Testis (tissue), 3 donors: ENCODE results near the gene PSEN1. TPM values are rescaled to one million over a fixed set of nuclear protein-coding genes. Genes with fewer than 3 reads are reported as not detected.

Experiments used
- DNase-seq: peaks from one replicate; pipeline ENCODE4 v3.0.0-alpha.2; 2019
- H3K27ac ChIP-seq, 2 donors: fragments of 200-600 bp; sonication (generic); one replicate each; pipeline ENCODE4 v1.5.1; 2019
- H3K27me3 ChIP-seq: fragments of 200-600 bp; sonication (generic); one replicate; pipeline ENCODE4 v1.5.1; 2019
- H3K36me3 ChIP-seq: fragments of 200-600 bp; sonication (generic); one replicate; pipeline ENCODE4 v1.5.1; 2017; ENCODE audit warnings: low read depth; ENCODE audit errors: missing control alignments
- H3K4me1 ChIP-seq: fragments of 200-600 bp; sonication (generic); one replicate; pipeline ENCODE4 v1.5.1; 2019
- H3K4me3 ChIP-seq, 2 donors: fragments of 200-600 bp; sonication (generic); one replicate each; pipeline ENCODE4 v1.5.1; 2017 to 2019
- H3K9me3 ChIP-seq: fragments of 200-600 bp; sonication (generic); one replicate; pipeline ENCODE4 v1.5.1; 2017
- POLR2A ChIP-seq: fragments of 450-650 bp; IDR thresholded peaks from one replicate; pipeline ENCODE4 v1.6.1; 2017; ENCODE audit warnings: antibody characterized with exemption, mild to moderate bottlenecking, moderate library complexity
- WGBS, 2 donors: methylation state at CpG; one replicate each; pipeline ENCODE4 v1.1.5; 2018; 5-methylcytosine and 5-hydroxymethylcytosine counted together
- intact Hi-C: fragments of 100-400 bp; cut with DNase I; formaldehyde crosslinking; loops from one replicate; pipeline ENCODE4 v1.15.1; 2023; ENCODE audit warnings: low total_unique reads
- polyA plus RNA-seq: library from polyadenylated mRNA; stranded (reverse); fragments of 350-450 nt; fragmentation: Illumina TruSeq; extraction: RNeasy Lipid Tissue Mini Kit (QIAGEN cat#74804); gene quantifications from one replicate; pipeline ENCODE4 v1.2.3, GENCODE V29; 2014; ENCODE audit warnings: low read depth, low replicate concordance; ENCODE audit not compliant: insufficient read depth
- total RNA-seq, 2 donors: library from RNA; depleted of rRNA; stranded (reverse); fragments of >200 nt; gene quantifications; one replicate each; pipeline ENCODE4 v1.2.3, GENCODE V29; 2016
- TF ChIP-seq, protein P1 (sequence below), 3 experiments: fragments of 450-650 bp in 2 of 3; fragments of 200-600 bp in 1 of 3; sonication (generic) in 1 of 3; IDR thresholded peaks; one replicate each; pipeline ENCODE4 v1.5.1; 2016 to 2019; ENCODE audit warnings: antibody characterized with exemption in 3 of 3, mild to moderate bottlenecking in 2 of 3, moderate library complexity in 1 of 3

Gene PSEN1
- total and polyA plus RNA-seq, 3 donors from 2014 or later: 65.7 to 94.9 (median 78.4) TPM

- intact Hi-C loops: no loop called here
- no peaks in the 10 kb centered on the region for H3K9me3 ChIP-seq
- WGBS, 2 donors: 90 to 99% methylated on average over 2 of the region's 2 CpGs
- TF ChIP-seq POLR2A: no peak
- no peak for DNase-seq
- no peaks in the 10 kb centered on the region for H3K27me3 ChIP-seq
- no peak overlapping the region for H3K4me3 ChIP-seq
- H3K27ac ChIP-seq: no peak overlapping the region
- H3K4me1 ChIP-seq: no peaks in the 10 kb centered on the region
- no peaks in the 10 kb centered on the region for H3K36me3 ChIP-seq
Observed at GRCh38 chr14:73203527-73203926, 67.2 kb downstream of the PSEN1 start.

- intact Hi-C loops: loop anchor here (5.0 kb wide), 1 partner anchor 1765 kb away; no protein-coding TSS in a partner anchor
- Histone ChIP-seq H3K27ac (no peak overlapping the region), H3K4me1 (no peaks in the 10 kb centered on the region), H3K27me3 (no peaks in the 10 kb centered on the region), H3K36me3 (no peaks in the 10 kb centered on the region), H3K4me3 (no peak overlapping the region), H3K9me3 (no peaks in the 10 kb centered on the region)
- WGBS, 2 donors: 89 to 100% methylated on average over 1 to 2 of the region's 2 CpGs
- no peak for TF ChIP-seq POLR2A
- TF ChIP-seq, protein P1, sequence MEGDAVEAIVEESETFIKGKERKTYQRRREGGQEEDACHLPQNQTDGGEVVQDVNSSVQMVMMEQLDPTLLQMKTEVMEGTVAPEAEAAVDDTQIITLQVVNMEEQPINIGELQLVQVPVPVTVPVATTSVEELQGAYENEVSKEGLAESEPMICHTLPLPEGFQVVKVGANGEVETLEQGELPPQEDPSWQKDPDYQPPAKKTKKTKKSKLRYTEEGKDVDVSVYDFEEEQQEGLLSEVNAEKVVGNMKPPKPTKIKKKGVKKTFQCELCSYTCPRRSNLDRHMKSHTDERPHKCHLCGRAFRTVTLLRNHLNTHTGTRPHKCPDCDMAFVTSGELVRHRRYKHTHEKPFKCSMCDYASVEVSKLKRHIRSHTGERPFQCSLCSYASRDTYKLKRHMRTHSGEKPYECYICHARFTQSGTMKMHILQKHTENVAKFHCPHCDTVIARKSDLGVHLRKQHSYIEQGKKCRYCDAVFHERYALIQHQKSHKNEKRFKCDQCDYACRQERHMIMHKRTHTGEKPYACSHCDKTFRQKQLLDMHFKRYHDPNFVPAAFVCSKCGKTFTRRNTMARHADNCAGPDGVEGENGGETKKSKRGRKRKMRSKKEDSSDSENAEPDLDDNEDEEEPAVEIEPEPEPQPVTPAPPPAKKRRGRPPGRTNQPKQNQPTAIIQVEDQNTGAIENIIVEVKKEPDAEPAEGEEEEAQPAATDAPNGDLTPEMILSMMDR (IDR thresholded peaks at IDR 0.05): no peak
- DNase-seq: no peak
Observed at GRCh38 chr14:73207615-73208014, 71.3 kb downstream of the PSEN1 start.

DNA sequence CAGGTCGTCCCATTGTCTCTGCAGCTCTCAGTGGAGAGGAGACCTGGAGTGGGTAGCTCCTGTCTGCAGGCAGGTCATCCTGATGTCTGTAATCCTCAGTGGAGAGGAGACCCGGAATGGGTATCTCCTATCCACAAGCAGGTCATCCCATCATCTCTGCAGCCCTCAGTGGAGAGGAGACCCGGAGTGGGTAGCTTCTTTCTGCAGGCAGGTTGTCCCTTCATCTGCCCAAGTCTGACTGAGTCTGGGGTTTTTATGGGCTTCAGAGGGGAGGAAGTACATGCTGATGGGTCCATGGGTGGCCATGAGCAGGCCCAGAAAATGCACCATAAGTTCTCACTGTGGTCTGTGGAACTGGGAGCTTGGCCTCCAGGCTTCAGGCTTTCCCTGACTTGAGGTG is 72.1 kb downstream of the PSEN1 start:
- Histone ChIP-seq H3K27ac (no peak overlapping the region), H3K4me3 (no peak overlapping the region), H3K4me1 (no peaks in the 10 kb centered on the region), H3K27me3 (no peaks in the 10 kb centered on the region), H3K36me3 (no peaks in the 10 kb centered on the region), H3K9me3 (no peaks in the 10 kb centered on the region)
- no peak for DNase-seq
- intact Hi-C loops: loop anchor here (5.0 kb wide), 1 partner anchor 1766 kb away; no protein-coding TSS in a partner anchor
- 100% methylated on average over 3 of the region's 3 CpGs for WGBS, 2 donors
- TF ChIP-seq, protein P1 (IDR thresholded peaks at IDR 0.05): no peak
- no peak for TF ChIP-seq POLR2A

- intact Hi-C loops: loop anchor here (5.0 kb wide), 1 partner anchor 1767 kb away; no protein-coding TSS in a partner anchor
- no peaks in the 10 kb centered on the region for H3K27me3 ChIP-seq
- DNase-seq: no peak
- no peak overlapping the region for H3K27ac ChIP-seq
- TF ChIP-seq POLR2A: no peak
- TF ChIP-seq, protein P1 (IDR thresholded peaks at IDR 0.05): no peak
- no peaks in the 10 kb centered on the region for H3K36me3 ChIP-seq
- H3K4me3 ChIP-seq: no peak overlapping the region
- H3K4me1 ChIP-seq: no peaks in the 10 kb centered on the region
- WGBS, 2 donors: 97 to 100% methylated on average over 4 to 6 of the region's 8 CpGs
- no peaks in the 10 kb centered on the region for H3K9me3 ChIP-seq
Observed at GRCh38 chr14:73208846-73209245, 72.5 kb downstream of the PSEN1 start.

GRCh38 chr14:73209953-73210352 is 73.6 kb downstream of the PSEN1 start:
- H3K36me3 ChIP-seq: no peaks in the 10 kb centered on the region

More at GRCh38 chr14:73209953-73210352, 73.6 kb downstream of the PSEN1 start:
- intact Hi-C loops: loop anchor here (5.0 kb wide), 1 partner anchor 1768 kb away; no protein-coding TSS in a partner anchor
- Histone ChIP-seq H3K9me3 (no peaks in the 10 kb centered on the region), H3K4me3 (no peak overlapping the region), H3K4me1 (no peaks in the 10 kb centered on the region), H3K27me3 (no peaks in the 10 kb centered on the region), H3K27ac (no peak overlapping the region)
- no peak for DNase-seq
- TF ChIP-seq, protein P1 (IDR thresholded peaks at IDR 0.05): no peak
- no peak for TF ChIP-seq POLR2A
- 35 to 57% methylated on average over 2 of the region's 2 CpGs for WGBS, 2 donors
